Esophagus muscularis mucosa (tissue), 4 donors: ENCODE results near the gene DAAM1. TPM values are rescaled to one million over a fixed set of nuclear protein-coding genes. Genes with fewer than 3 reads are reported as not detected.

Experiments used
- DNase-seq: peaks from one replicate; pipeline ENCODE4 v3.0.0-alpha.2; 2017; ENCODE audit errors: extremely low spot score
- H3K27ac ChIP-seq, 4 donors: fragments of 200-600 bp; sonication (generic); replicated peaks in 1 of 4; 1 replicate in 3 of 4; 2 replicates in 1 of 4; pipeline ENCODE4 v1.5.1; 2016 to 2019; ENCODE audit warnings: mild to moderate bottlenecking in 1 of 4
- H3K27me3 ChIP-seq, 4 donors: fragments of 200-600 bp; sonication (generic); one replicate each; pipeline versions ENCODE4 v1.5.1 to v1.6.0; 2016 to 2019
- H3K36me3 ChIP-seq, 4 donors: fragments of 200-600 bp; sonication (generic); one replicate each; pipeline ENCODE4 v1.5.1; 2016 to 2019
- H3K4me1 ChIP-seq, 4 donors: fragments of 200-600 bp; sonication (generic); one replicate each; pipeline ENCODE4 v1.5.1; 2016 to 2019
- H3K4me3 ChIP-seq, 4 donors: fragments of 200-600 bp; sonication (generic); 1 replicate in 2 of 4; 2 replicates in 2 of 4; pipeline ENCODE4 v1.5.1; 2016 to 2019; ENCODE audit warnings: mild to moderate bottlenecking in 4 of 4, moderate library complexity in 1 of 4
- H3K9me3 ChIP-seq, 4 donors: fragments of 200-600 bp; sonication (generic); 1 replicate in 3 of 4; 2 replicates in 1 of 4; pipeline ENCODE4 v1.5.1; 2016 to 2019
- EP300 ChIP-seq: sonication (generic); formaldehyde crosslinking; IDR thresholded peaks from one replicate; pipeline ENCODE4 v1.6.1; 2017; ENCODE audit warnings: antibody characterized with exemption
- POLR2A ChIP-seq: fragments of 450-650 bp; IDR thresholded peaks from one replicate; pipeline ENCODE4 v1.6.1; 2017; ENCODE audit warnings: antibody characterized with exemption, moderate library complexity, mild to moderate bottlenecking, low read depth
- POLR2AphosphoS5 ChIP-seq, 2 donors: sonication (generic); formaldehyde crosslinking; IDR thresholded peaks; one replicate each; pipeline ENCODE4 v1.6.1; 2017; ENCODE audit warnings: antibody characterized with exemption in 2 of 2
- WGBS: methylation state at CpG from one replicate; pipeline ENCODE4 v1.1.5; 2018; 5-methylcytosine and 5-hydroxymethylcytosine counted together
- intact Hi-C: fragments of 100-400 bp; cut with DNase I; formaldehyde crosslinking; loops from one replicate; pipeline ENCODE4 v1.15.1; 2023
- total RNA-seq, 4 donors: library from RNA; depleted of rRNA; stranded (reverse); fragments of >200 nt; gene quantifications; one replicate each; pipeline versions ENCODE4 v1.1.0 to v1.2.1, GENCODE V29; 2016
- TF ChIP-seq, protein P1 (sequence below), 3 experiments: fragments of 200-600 bp in 2 of 3; fragments of 450-650 bp in 1 of 3; sonication (generic) in 2 of 3; IDR thresholded peaks; one replicate each; pipeline ENCODE4 v1.5.1; 2017 to 2019; ENCODE audit warnings: antibody characterized with exemption in 3 of 3, mild to moderate bottlenecking in 2 of 3, moderate library complexity in 1 of 3

The DAAM1 gene
- total RNA-seq, 4 donors from 2014 or later: 64.3 to 110 (median 72.5) TPM

DNA sequence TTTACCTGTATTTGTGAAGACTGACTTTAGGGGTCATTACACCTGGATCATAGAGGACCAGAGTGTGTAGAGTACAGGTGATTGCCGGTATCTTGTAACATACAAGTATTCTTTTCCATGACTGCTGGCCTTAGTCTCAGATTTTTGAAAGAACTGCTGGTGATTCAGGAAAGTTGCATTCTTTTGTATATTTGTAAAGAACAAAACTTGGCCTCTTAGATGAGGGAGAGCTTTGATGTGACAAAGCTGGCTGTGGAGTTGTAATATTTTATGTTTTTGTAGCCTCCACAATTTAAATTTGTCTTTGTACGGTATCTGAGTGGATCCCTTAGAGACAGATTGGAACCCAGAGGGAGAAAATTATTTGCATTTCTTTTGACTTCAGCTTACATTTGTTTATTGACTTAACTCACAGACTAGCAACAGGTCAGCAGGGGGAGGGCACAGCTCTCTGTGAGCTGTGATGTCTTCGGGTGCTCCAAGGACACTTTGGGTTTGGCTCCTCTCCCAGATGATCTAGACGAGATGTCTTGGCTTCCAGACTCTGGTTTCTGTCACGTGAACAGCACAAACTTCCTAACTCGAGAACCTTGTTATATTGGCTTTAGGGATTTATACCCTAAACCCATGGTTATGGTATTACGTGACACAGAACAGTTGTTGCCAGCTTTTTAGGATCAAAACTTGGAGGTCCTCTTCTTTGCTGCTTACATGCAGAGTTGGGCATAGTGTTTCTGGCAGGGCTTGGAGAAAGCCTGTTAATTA lies 65.9 kb downstream of the DAAM1 start:
- DNase-seq: no peak
- Histone ChIP-seq H3K36me3 (peaks cover 0 to 4% (median 0%) of the 10 kb centered on the region in 4 donors), H3K4me1 (peaks cover 67 to 97% (median 89%) of the 10 kb centered on the region in 4 donors), H3K4me3 (peak overlapping the region in 1 of 4 donors; percentile 22), H3K27me3 (no peaks in the 10 kb centered on the region), H3K9me3 (no peaks in the 10 kb centered on the region), H3K27ac (peak overlapping the region; percentile 86 to 88 (median 86))
- intact Hi-C loops: no loop called here
- WGBS: 12% methylated on average over 7 of the region's 7 CpGs
- TF ChIP-seq POLR2A (no peak), POLR2AphosphoS5 (IDR thresholded peaks at IDR 0.05) (peak; percentile 37 to 64)
- TF ChIP-seq, protein P1, sequence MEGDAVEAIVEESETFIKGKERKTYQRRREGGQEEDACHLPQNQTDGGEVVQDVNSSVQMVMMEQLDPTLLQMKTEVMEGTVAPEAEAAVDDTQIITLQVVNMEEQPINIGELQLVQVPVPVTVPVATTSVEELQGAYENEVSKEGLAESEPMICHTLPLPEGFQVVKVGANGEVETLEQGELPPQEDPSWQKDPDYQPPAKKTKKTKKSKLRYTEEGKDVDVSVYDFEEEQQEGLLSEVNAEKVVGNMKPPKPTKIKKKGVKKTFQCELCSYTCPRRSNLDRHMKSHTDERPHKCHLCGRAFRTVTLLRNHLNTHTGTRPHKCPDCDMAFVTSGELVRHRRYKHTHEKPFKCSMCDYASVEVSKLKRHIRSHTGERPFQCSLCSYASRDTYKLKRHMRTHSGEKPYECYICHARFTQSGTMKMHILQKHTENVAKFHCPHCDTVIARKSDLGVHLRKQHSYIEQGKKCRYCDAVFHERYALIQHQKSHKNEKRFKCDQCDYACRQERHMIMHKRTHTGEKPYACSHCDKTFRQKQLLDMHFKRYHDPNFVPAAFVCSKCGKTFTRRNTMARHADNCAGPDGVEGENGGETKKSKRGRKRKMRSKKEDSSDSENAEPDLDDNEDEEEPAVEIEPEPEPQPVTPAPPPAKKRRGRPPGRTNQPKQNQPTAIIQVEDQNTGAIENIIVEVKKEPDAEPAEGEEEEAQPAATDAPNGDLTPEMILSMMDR (IDR thresholded peaks at IDR 0.05): no peak

DNA sequence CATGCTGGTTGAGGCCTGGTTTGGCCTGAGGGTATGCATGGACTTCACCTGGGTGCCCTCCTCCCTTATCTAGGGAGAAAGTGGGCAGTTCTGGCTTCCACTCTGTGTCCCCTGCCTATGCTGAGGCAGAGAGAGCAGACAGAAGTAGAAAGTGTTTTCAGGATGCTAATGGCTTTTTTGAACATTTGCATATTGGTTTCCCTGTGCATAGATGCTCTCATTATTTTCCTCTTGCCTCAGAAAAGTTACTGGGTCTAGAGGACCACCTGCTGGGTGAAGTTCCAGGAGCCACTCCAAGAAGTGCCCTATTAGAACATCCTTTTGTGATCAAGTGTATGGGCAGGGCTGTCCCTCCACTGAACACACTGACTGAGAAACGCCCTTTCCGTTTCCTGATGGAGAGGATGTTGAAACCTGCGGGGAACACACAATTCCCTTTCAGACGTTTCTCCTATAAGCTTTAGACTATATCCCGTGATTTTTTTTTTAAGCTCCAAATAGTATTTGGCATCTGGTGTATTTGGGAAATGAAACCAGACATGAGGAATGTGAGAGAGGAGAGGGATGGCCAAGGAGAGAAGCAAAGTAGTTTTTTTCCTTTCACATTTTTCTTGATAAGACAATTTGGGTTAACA lies 66.6 kb downstream of the DAAM1 start:
- intact Hi-C loops: loop anchor here (5.0 kb wide), 1 partner anchor 63 kb away; no protein-coding TSS in a partner anchor

DNA sequence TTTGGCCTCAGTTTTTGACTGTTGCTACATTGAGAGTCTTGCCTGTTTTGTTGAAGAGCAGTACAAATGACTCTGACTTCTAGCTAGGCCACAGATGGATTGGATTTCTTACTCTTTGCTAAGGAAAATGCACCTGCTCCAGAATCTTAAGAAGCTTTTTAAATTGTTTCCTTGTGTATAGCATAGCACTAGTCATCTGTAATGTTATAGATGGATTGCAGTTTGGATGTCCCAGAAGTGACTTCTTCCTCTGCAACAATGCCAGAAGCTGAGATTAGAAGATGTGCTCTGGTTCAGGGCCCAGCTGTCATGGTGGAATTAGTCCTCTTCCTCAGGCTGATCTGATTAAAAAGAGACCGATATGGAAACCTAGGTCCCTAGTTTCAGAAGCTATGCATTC lies 67.9 kb downstream of the DAAM1 start:
- H3K27me3 ChIP-seq: no peaks in the 10 kb centered on the region
- no peak for DNase-seq
- WGBS: no CpG with 5 or more reads among the region's 1 CpG
- intact Hi-C loops: loop anchor here (5.0 kb wide), 1 partner anchor 64 kb away; no protein-coding TSS in a partner anchor
- H3K4me3 ChIP-seq: no peak overlapping the region
- H3K9me3 ChIP-seq: no peaks in the 10 kb centered on the region
- H3K27ac ChIP-seq: peak overlapping the region; percentile 86 to 88 (median 86)
- peaks cover 64 to 94% (median 89%) of the 10 kb centered on the region in 4 donors for H3K4me1 ChIP-seq
- no peak for TF ChIP-seq POLR2AphosphoS5 (IDR thresholded peaks at IDR 0.05)
- TF ChIP-seq, protein P1 (IDR thresholded peaks at IDR 0.05): no peak
- peaks cover 0 to 4% (median 0%) of the 10 kb centered on the region in 4 donors for H3K36me3 ChIP-seq

More for the DNA sequence above, 66.6 kb downstream of the DAAM1 start:
- Histone ChIP-seq H3K4me1 (peaks cover 67 to 97% (median 89%) of the 10 kb centered on the region in 4 donors), H3K27ac (peak overlapping the region; percentile 86 to 88 (median 86)), H3K4me3 (peak overlapping the region in 1 of 4 donors; percentile 22), H3K36me3 (peaks cover 0 to 4% (median 0%) of the 10 kb centered on the region in 4 donors), H3K9me3 (no peaks in the 10 kb centered on the region), H3K27me3 (no peaks in the 10 kb centered on the region)
- WGBS: 20% methylated on average over 5 of the region's 5 CpGs
- DNase-seq: no peak
- TF ChIP-seq POLR2AphosphoS5 (IDR thresholded peaks at IDR 0.05) (peak in 1 of 2 donors; percentile 49), EP300 (no peak)
- TF ChIP-seq, protein P1 (IDR thresholded peaks at IDR 0.05): no peak

DNA sequence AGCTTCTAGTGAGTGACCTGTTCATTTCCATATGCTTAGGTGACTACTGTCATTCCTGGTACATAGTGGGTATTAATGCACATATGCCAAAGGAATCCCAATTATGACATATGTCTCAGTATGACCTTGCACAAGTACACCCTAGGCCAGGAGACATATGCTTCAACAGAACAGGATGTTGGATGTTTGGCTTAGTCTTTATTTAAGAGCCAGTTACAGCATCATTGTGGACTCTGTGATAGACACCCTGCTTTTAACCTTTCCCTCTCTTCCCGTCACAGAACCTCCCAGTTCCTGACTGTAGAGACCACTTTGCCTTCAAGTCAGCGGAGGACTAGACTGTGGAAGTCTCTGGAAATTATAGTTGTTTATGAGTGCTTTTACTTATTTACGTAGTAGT lies 72.9 kb downstream of the DAAM1 start:
- H3K36me3 ChIP-seq: peaks cover 0 to 28% (median 24%) of the 10 kb centered on the region in 4 donors
- intact Hi-C loops: no loop called here
- H3K4me3 ChIP-seq: no peak overlapping the region
- WGBS: 85% methylated on average over 3 of the region's 3 CpGs
- H3K27ac ChIP-seq: peak overlapping the region in 2 of 4 donors; percentile 8 to 17
- peaks cover 23 to 74% (median 74%) of the 10 kb centered on the region in 4 donors for H3K4me1 ChIP-seq
- TF ChIP-seq, protein P1 (IDR thresholded peaks at IDR 0.05): no peak
- TF ChIP-seq EP300 (no peak), POLR2AphosphoS5 (IDR thresholded peaks at IDR 0.05) (no peak), POLR2A (no peak)
- no peak for DNase-seq
- H3K9me3 ChIP-seq: no peaks in the 10 kb centered on the region
- no peaks in the 10 kb centered on the region for H3K27me3 ChIP-seq
